ENCODE measurements around the gene TSSC4.

TSSC4 gene

GRCh38 chr11:2447951-2448650 is 47.6 kb downstream of the TSSC4 start:
- DNase-seq (ENCODE audit: low read depth), result no peak

GRCh38 chr11:2448661-2449547 is 48.4 kb downstream of the TSSC4 start:
- no peak for DNase-seq (ENCODE audit: low read depth)

- no peak for DNase-seq (ENCODE audit: low read depth)
Observed at GRCh38 chr11:2449548-2450320, 49.2 kb downstream of the TSSC4 start.

GRCh38 chr11:2450321-2451041 is 49.9 kb downstream of the TSSC4 start:
- no peak for DNase-seq (ENCODE audit: low read depth)

- no peak for DNase-seq (ENCODE audit: low read depth)
Observed at GRCh38 chr11:2451336-2451735, 50.8 kb downstream of the TSSC4 start.

GRCh38 chr11:2451916-2452315 is 51.4 kb downstream of the TSSC4 start:
- DNase-seq (ENCODE audit: low read depth), result no peak

GRCh38 chr11:2452321-2453012 is 51.9 kb downstream of the TSSC4 start:
- DNase-seq (ENCODE audit: low read depth), result no peak

- no peak for DNase-seq (ENCODE audit: low read depth)
Observed at GRCh38 chr11:2453436-2453835, 52.9 kb downstream of the TSSC4 start.
